Caco-2 (cell line): ENCODE data around the gene HEXA. TPM values are rescaled to one million over a fixed set of nuclear protein-coding genes. Genes with fewer than 3 reads are reported as not detected.

Experiments
- BruUV-seq: library from RNA; stranded (reverse); fragments of 400-500 nt; replicated peaks from 2 replicates; lab custom pipeline; 2021; lab: Mats Ljungman, UMichigan
- CTCF ChIA-PET: fragments of 300-600 bp; sonication (Branson Sonifier 250); formaldehyde crosslinking; loops from one replicate; lab custom pipeline; 2022; ENCODE audit warnings: antibody characterized with exemption; lab: Charles Lee
- POLR2A ChIA-PET: fragments of 300-600 bp; sonication (Branson Sonifier 250); formaldehyde crosslinking; loops from one replicate; lab custom pipeline; 2022; ENCODE audit warnings: antibody characterized with exemption; lab: Charles Lee
- DNase-seq, 2 experiments: peaks; one replicate each; pipeline versions ENCODE4 v3.0.0 to v3.0.0-alpha.2; 2020 to 2022
- H3K27me3 ChIP-seq: replicated peaks from 2 replicates; pipeline ENCODE4 v1.6.0; 2011; ENCODE audit warnings: low read length; ENCODE audit not compliant: control insufficient read depth, insufficient read depth
- H3K36me3 ChIP-seq: 2 replicates; pipeline ENCODE4 v1.5.1; 2011; ENCODE audit warnings: low read length; ENCODE audit not compliant: control insufficient read depth, insufficient read depth
- H3K4me1 ChIP-seq: fragments of 250-450 bp; sonication (Bioruptor Pico); 2 replicates; pipeline ENCODE4 v1.5.1; 2020; ENCODE audit warnings: mild to moderate bottlenecking
- H3K4me3 ChIP-seq: 2 replicates; pipeline ENCODE4 v1.5.1; 2011; ENCODE audit warnings: low read depth, mild to moderate bottlenecking, control low read depth, low read length
- H3K9me3 ChIP-seq: fragments of 250-450 bp; sonication (Bioruptor Pico); 2 replicates; pipeline ENCODE4 v1.5.1; 2020; ENCODE audit warnings: mild to moderate bottlenecking, moderate library complexity
- H3K27ac Mint-ChIP-seq: one replicate; pipeline ENCODE4 v1.8.0; 2022; ENCODE audit warnings: mixed read lengths; ENCODE audit not compliant: unreplicated experiment
- H3K27me3 Mint-ChIP-seq: one replicate; pipeline ENCODE4 v1.8.0; 2022; ENCODE audit warnings: mixed read lengths; ENCODE audit not compliant: insufficient read depth, unreplicated experiment
- H3K36me3 Mint-ChIP-seq: one replicate; pipeline ENCODE4 v1.8.0; 2022; ENCODE audit warnings: mild to moderate bottlenecking, mixed read lengths; ENCODE audit not compliant: insufficient read depth, unreplicated experiment
- H3K4me1 Mint-ChIP-seq: one replicate; pipeline ENCODE4 v1.8.0; 2022; ENCODE audit warnings: low read depth, mixed read lengths; ENCODE audit not compliant: unreplicated experiment
- H3K4me3 Mint-ChIP-seq: one replicate; pipeline ENCODE4 v1.8.0; 2022; ENCODE audit warnings: mild to moderate bottlenecking, moderate library complexity, mixed read lengths; ENCODE audit not compliant: unreplicated experiment
- H3K9me3 Mint-ChIP-seq: one replicate; pipeline ENCODE4 v1.8.0; 2022; ENCODE audit warnings: mixed read lengths; ENCODE audit not compliant: unreplicated experiment
- intact Hi-C: fragments of 100-400 bp; cut with micrococcal nuclease; formaldehyde crosslinking; loops from one replicate; pipeline ENCODE4 v1.10.0; 2022; ENCODE audit not compliant: unreplicated experiment
- total RNA-seq: library from RNA; stranded (reverse); gene quantifications from 2 replicates; pipeline ENCODE4 v1.2.3, GENCODE V29; 2022
- TF ChIP-seq, protein P1 (sequence below), 2 experiments: fragments of 200-600 bp in 1 of 2; IDR thresholded peaks; 1 replicate in 1 of 2; 2 replicates in 1 of 2; pipeline versions ENCODE4 v1.5.1 to v1.8.0; 2011 to 2022; ENCODE audit warnings: antibody characterized with exemption in 1 of 2, control low read depth in 1 of 2, inconsistent platforms in 1 of 2, low read depth in 1 of 2, low read length in 1 of 2, mild to moderate bottlenecking in 1 of 2, moderate library complexity in 1 of 2; ENCODE audit not compliant: insufficient read depth in 1 of 2, severe bottlenecking in 1 of 2, unreplicated experiment in 1 of 2

HEXA gene
- total RNA-seq, 1 experiment from 2014 or later, result 151 TPM

DNA sequence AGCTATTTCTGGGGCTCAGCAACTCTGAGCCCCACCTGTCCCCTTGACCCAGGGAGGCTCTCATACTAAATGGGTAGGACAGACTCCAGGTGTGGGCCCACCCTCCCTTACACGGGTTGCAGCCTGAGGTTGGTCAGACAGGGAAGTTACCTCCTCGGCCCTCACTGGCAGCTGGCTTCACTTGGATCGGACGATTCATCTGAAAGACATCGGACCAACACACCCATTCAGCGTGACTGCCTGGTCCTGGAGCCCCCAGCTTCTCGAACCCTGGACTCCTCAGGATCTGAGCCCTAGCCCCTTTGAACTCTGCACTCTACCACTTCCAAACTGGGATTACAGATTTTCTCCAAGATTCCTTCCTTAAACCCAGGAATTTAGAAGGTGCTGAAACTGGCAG is 71.2 kb downstream of the HEXA start:
- TF ChIP-seq, protein P1, sequence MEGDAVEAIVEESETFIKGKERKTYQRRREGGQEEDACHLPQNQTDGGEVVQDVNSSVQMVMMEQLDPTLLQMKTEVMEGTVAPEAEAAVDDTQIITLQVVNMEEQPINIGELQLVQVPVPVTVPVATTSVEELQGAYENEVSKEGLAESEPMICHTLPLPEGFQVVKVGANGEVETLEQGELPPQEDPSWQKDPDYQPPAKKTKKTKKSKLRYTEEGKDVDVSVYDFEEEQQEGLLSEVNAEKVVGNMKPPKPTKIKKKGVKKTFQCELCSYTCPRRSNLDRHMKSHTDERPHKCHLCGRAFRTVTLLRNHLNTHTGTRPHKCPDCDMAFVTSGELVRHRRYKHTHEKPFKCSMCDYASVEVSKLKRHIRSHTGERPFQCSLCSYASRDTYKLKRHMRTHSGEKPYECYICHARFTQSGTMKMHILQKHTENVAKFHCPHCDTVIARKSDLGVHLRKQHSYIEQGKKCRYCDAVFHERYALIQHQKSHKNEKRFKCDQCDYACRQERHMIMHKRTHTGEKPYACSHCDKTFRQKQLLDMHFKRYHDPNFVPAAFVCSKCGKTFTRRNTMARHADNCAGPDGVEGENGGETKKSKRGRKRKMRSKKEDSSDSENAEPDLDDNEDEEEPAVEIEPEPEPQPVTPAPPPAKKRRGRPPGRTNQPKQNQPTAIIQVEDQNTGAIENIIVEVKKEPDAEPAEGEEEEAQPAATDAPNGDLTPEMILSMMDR (IDR thresholded peaks at IDR 0.05; ENCODE audit: insufficient read depth in 1 of 2, low read depth in 1 of 2, low read length in 1 of 2, severe bottlenecking in 1 of 2, unreplicated experiment in 1 of 2), result no peak
- POLR2A ChIA-PET, result no interaction called here
- CTCF ChIA-PET, result interaction anchor here (0.6 to 0.8 kb wide), 2 partner anchors 19 to 321 kb away, joined by 3 to 4 read pairs; no protein-coding TSS in a partner anchor
- no peaks in the 10 kb centered on the region for H3K9me3 Mint-ChIP-seq
- Histone ChIP-seq H3K4me3 (no peak overlapping the region), H3K27me3 (no peaks in the 10 kb centered on the region), H3K36me3 (no peaks in the 10 kb centered on the region), H3K9me3 (no peaks in the 10 kb centered on the region), H3K4me1 (no peaks in the 10 kb centered on the region)
- H3K27me3 Mint-ChIP-seq, result peaks cover 10% of the 10 kb centered on the region
- no TSS peak for BruUV-seq
- no peaks in the 10 kb centered on the region for H3K4me1 Mint-ChIP-seq
- intact Hi-C loops, result no loop called here
- DNase-seq, result no peak
- H3K27ac Mint-ChIP-seq, result no peak overlapping the region
- H3K36me3 Mint-ChIP-seq, result no peaks in the 10 kb centered on the region
- no peak overlapping the region for H3K4me3 Mint-ChIP-seq

DNA sequence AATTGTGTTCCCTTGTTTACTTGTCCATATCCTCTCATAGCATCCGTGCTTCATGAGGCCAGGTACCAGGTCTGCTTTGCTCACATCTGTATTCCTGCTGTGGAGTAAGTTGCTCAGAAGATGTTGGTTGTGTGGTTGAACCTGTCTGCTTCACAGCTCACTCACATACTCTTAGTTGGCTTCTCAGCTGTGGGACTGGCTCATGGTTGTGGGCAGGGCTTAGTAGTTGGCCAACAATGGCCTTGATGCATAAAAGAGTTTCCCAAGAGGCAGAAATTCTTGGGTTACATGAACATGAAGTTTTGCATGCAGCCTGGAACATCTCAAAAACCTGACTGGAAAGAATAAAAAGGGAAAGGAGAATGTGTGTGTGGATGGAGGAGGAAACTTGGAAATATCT is 72.9 kb downstream of the HEXA start:
- no peaks in the 10 kb centered on the region for H3K4me1 Mint-ChIP-seq
- CTCF ChIA-PET, result no interaction called here
- no peak overlapping the region for H3K4me3 Mint-ChIP-seq
- no peaks in the 10 kb centered on the region for H3K27me3 ChIP-seq
- TF ChIP-seq, protein P1 (IDR thresholded peaks at IDR 0.05; ENCODE audit: insufficient read depth in 1 of 2, low read depth in 1 of 2, low read length in 1 of 2, severe bottlenecking in 1 of 2, unreplicated experiment in 1 of 2), result no peak
- BruUV-seq, result no TSS peak
- no peaks in the 10 kb centered on the region for H3K9me3 ChIP-seq
- H3K27me3 Mint-ChIP-seq, result peaks cover 6% of the 10 kb centered on the region
- no peak overlapping the region for H3K4me3 ChIP-seq
- no peaks in the 10 kb centered on the region for H3K36me3 Mint-ChIP-seq
- no peak for DNase-seq
- no peaks in the 10 kb centered on the region for H3K9me3 Mint-ChIP-seq
- POLR2A ChIA-PET, result no interaction called here
- H3K27ac Mint-ChIP-seq, result no peak overlapping the region
- intact Hi-C loops, result no loop called here
- no peaks in the 10 kb centered on the region for H3K36me3 ChIP-seq
- no peaks in the 10 kb centered on the region for H3K4me1 ChIP-seq

Other genes starting within 250 kb of the HEXA start
- 1.2 and 2.0 TPM in 2 replicates for gene GRAMD2A, start 178.2 kb downstream of the HEXA start, total RNA-seq
- gene PKM, start 144.8 kb downstream of the HEXA start, total RNA-seq, result 733 and 791 TPM in 2 replicates
- gene PARP6, start 103.5 kb downstream of the HEXA start, total RNA-seq, result 62.2 and 64.6 TPM in 2 replicates
- not detected in 2 replicates for gene CELF6, start 55.9 kb downstream of the HEXA start, total RNA-seq
- not detected in 2 replicates for gene TMEM202, start 22.3 kb upstream of the HEXA start, total RNA-seq
- 116 and 126 TPM in 2 replicates for gene ARIH1, start 98.3 kb upstream of the HEXA start, total RNA-seq